ENCODE data around the gene PPP1CA.

The PPP1CA gene

GRCh38 chr11:67416416-67417335 is 15.0 kb upstream of the PPP1CA start:
- Histone ChIP-seq H3K9me3 (ENCODE audit: control insufficient read depth, insufficient read depth, low read length) (no peaks in the 10 kb centered on the region), H3K4me3 (ENCODE audit: low read length) (no peak overlapping the region), H3K36me3 (ENCODE audit: control insufficient read depth, insufficient read depth, low read length) (no peaks in the 10 kb centered on the region), H3K4me1 (ENCODE audit: control insufficient read depth, insufficient read depth, low read length) (peaks cover 9% of the 10 kb centered on the region), H3K27me3 (ENCODE audit: control insufficient read depth, insufficient read depth, low read length) (no peaks in the 10 kb centered on the region), H3K27ac (ENCODE audit: low read length) (no peak overlapping the region)
- no CpG with 5 or more reads among the region's 21 CpGs for WGBS (ENCODE audit: insufficient coverage, insufficient read length)
- DNase-seq (ENCODE audit: low read depth, low spot score), result no peak

- Histone ChIP-seq H3K4me3 (ENCODE audit: low read length) (peak within 1 kb of the TSS; percentile 51; the same call in 1 of the 2 replicates), H3K4me1 (ENCODE audit: control insufficient read depth, insufficient read depth, low read length) (peaks cover 9% of the 10 kb centered on the region), H3K27ac (ENCODE audit: low read length) (no peak within 1 kb of the TSS), H3K9me3 (ENCODE audit: control insufficient read depth, insufficient read depth, low read length) (no peaks in the 10 kb centered on the region), H3K36me3 (ENCODE audit: control insufficient read depth, insufficient read depth, low read length) (no peaks in the 10 kb centered on the region), H3K27me3 (ENCODE audit: control insufficient read depth, insufficient read depth, low read length) (no peaks in the 10 kb centered on the region)
- no peak for DNase-seq (ENCODE audit: low read depth, low spot score)
- WGBS (ENCODE audit: insufficient coverage, insufficient read length), result no CpG with 5 or more reads among the region's 67 CpGs
Measured at GRCh38 chr11:67415501-67416304, 14.0 kb upstream of the PPP1CA start, which contains the start of gene CARNS1. TSS of gene CARNS1 (plus strand) at chr11:67415678. CDS start at chr11:67416200, 522 bp downstream.

GRCh38 chr11:67413266-67413849 is 11.7 kb upstream of the PPP1CA start:
- DNase-seq (ENCODE audit: low read depth, low spot score), result no peak
- H3K9me3 ChIP-seq (ENCODE audit: control insufficient read depth, insufficient read depth, low read length), result no peaks in the 10 kb centered on the region
- no peak overlapping the region for H3K4me3 ChIP-seq (ENCODE audit: low read length)
- WGBS (ENCODE audit: insufficient coverage, insufficient read length), result no CpG with 5 or more reads among the region's 2 CpGs
- no peaks in the 10 kb centered on the region for H3K27me3 ChIP-seq (ENCODE audit: control insufficient read depth, insufficient read depth, low read length)
- H3K4me1 ChIP-seq (ENCODE audit: control insufficient read depth, insufficient read depth, low read length), result peaks cover 11% of the 10 kb centered on the region
- no peak overlapping the region for H3K27ac ChIP-seq (ENCODE audit: low read length)
- no peaks in the 10 kb centered on the region for H3K36me3 ChIP-seq (ENCODE audit: control insufficient read depth, insufficient read depth, low read length)

DNA sequence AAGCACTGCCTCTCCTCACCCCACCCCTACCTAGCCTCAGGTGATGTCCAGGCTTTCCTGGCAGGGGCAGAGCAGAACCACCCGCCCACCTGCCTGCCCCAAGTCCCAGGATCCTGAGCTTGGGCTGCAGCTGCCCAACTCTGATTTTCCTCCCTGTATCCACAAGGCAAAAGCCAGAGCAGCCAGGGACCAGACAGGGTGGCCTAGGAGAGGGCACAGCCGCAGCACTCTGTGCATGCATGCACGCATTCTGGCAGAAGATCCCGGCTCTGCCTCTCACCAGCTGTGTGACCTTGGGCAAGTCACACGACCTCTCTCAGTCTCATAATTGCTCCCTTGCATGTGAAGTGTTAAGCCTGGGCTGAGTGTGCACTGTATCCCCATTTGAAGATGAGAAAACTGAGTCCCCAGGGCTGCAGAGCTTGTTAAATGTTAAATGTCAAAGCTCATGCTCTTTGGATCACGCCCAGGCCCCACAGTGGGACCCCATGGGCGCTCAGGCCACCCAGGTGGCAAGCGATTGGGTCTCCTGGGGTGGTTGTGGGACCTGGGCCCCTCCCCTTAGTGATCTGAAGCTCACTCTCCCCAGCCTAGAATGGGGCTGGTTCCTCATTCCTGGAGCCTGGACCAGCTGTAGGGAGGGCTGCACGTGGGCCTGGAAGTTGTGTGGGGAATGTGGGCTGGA is 11.0 kb upstream of the PPP1CA start:
- H3K4me3 ChIP-seq (ENCODE audit: low read length), result no peak overlapping the region
- WGBS (ENCODE audit: insufficient coverage, insufficient read length), result no CpG with 5 or more reads among the region's 9 CpGs
- DNase-seq (ENCODE audit: low read depth, low spot score), result no peak
- H3K9me3 ChIP-seq (ENCODE audit: control insufficient read depth, insufficient read depth, low read length), result no peaks in the 10 kb centered on the region
- H3K27ac ChIP-seq (ENCODE audit: low read length), result no peak overlapping the region
- no peaks in the 10 kb centered on the region for H3K36me3 ChIP-seq (ENCODE audit: control insufficient read depth, insufficient read depth, low read length)
- H3K27me3 ChIP-seq (ENCODE audit: control insufficient read depth, insufficient read depth, low read length), result no peaks in the 10 kb centered on the region
- peaks cover 11% of the 10 kb centered on the region for H3K4me1 ChIP-seq (ENCODE audit: control insufficient read depth, insufficient read depth, low read length)

- Histone ChIP-seq H3K4me1 (ENCODE audit: control insufficient read depth, insufficient read depth, low read length) (peaks cover 9% of the 10 kb centered on the region), H3K27me3 (ENCODE audit: control insufficient read depth, insufficient read depth, low read length) (no peaks in the 10 kb centered on the region), H3K4me3 (ENCODE audit: low read length) (no peak overlapping the region), H3K27ac (ENCODE audit: low read length) (no peak overlapping the region), H3K9me3 (ENCODE audit: control insufficient read depth, insufficient read depth, low read length) (no peaks in the 10 kb centered on the region), H3K36me3 (ENCODE audit: control insufficient read depth, insufficient read depth, low read length) (no peaks in the 10 kb centered on the region)
- no peak for DNase-seq (ENCODE audit: low read depth, low spot score)
- WGBS (ENCODE audit: insufficient coverage, insufficient read length), result no CpG with 5 or more reads among the region's 7 CpGs
Measured at GRCh38 chr11:67411785-67412152, 10.1 kb upstream of the PPP1CA start.

GRCh38 chr11:67410984-67411784 is 9.5 kb upstream of the PPP1CA start:
- Histone ChIP-seq H3K4me1 (ENCODE audit: control insufficient read depth, insufficient read depth, low read length) (peaks cover 7% of the 10 kb centered on the region), H3K27ac (ENCODE audit: low read length) (no peak overlapping the region)
- no CpG with 5 or more reads among the region's 17 CpGs for WGBS (ENCODE audit: insufficient coverage, insufficient read length)

GRCh38 chr11:67410369-67410831 is 8.7 kb upstream of the PPP1CA start:
- Histone ChIP-seq H3K4me1 (ENCODE audit: control insufficient read depth, insufficient read depth, low read length) (peaks cover 4% of the 10 kb centered on the region), H3K9me3 (ENCODE audit: control insufficient read depth, insufficient read depth, low read length) (no peaks in the 10 kb centered on the region), H3K36me3 (ENCODE audit: control insufficient read depth, insufficient read depth, low read length) (no peaks in the 10 kb centered on the region), H3K27ac (ENCODE audit: low read length) (no peak overlapping the region), H3K27me3 (ENCODE audit: control insufficient read depth, insufficient read depth, low read length) (no peaks in the 10 kb centered on the region), H3K4me3 (ENCODE audit: low read length) (no peak overlapping the region)
- WGBS (ENCODE audit: insufficient coverage, insufficient read length), result no CpG with 5 or more reads among the region's 15 CpGs
- DNase-seq (ENCODE audit: low read depth, low spot score), result no peak

More at GRCh38 chr11:67410984-67411784, 9.5 kb upstream of the PPP1CA start:
- Histone ChIP-seq H3K27me3 (ENCODE audit: control insufficient read depth, insufficient read depth, low read length) (no peaks in the 10 kb centered on the region), H3K36me3 (ENCODE audit: control insufficient read depth, insufficient read depth, low read length) (no peaks in the 10 kb centered on the region), H3K4me3 (ENCODE audit: low read length) (no peak overlapping the region), H3K9me3 (ENCODE audit: control insufficient read depth, insufficient read depth, low read length) (no peaks in the 10 kb centered on the region)
- no peak for DNase-seq (ENCODE audit: low read depth, low spot score)

- Histone ChIP-seq H3K27me3 (ENCODE audit: control insufficient read depth, insufficient read depth, low read length) (no peaks in the 10 kb centered on the region), H3K4me3 (ENCODE audit: low read length) (no peak overlapping the region), H3K4me1 (ENCODE audit: control insufficient read depth, insufficient read depth, low read length) (peaks cover 4% of the 10 kb centered on the region), H3K27ac (ENCODE audit: low read length) (no peak overlapping the region), H3K36me3 (ENCODE audit: control insufficient read depth, insufficient read depth, low read length) (no peaks in the 10 kb centered on the region), H3K9me3 (ENCODE audit: control insufficient read depth, insufficient read depth, low read length) (no peaks in the 10 kb centered on the region)
- DNase-seq (ENCODE audit: low read depth, low spot score), result no peak
- WGBS (ENCODE audit: insufficient coverage, insufficient read length), result no CpG with 5 or more reads among the region's 13 CpGs
Measured at GRCh38 chr11:67409781-67410368, 8.2 kb upstream of the PPP1CA start.

DNA sequence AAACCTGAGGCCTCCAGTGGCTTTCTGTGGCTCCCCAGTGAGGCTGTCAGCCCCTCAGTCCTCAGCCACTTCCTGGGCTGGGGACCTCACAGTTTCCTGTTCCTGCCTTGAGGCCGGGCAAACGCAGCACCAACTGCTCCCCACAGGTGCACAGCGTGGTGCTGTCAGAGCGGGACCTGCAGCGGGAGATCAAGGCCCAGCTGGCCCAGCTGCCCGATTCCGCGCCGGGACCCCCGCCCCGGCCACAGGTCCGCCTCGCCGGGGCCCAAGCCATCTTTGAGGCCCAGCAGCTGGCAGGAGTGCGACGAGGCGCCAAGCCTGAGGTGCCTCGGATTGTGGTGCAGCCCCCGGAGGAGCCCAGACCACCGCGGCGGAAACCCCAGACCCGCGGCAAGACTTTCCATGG is 7.6 kb upstream of the PPP1CA start:
- no peaks in the 10 kb centered on the region for H3K9me3 ChIP-seq (ENCODE audit: control insufficient read depth, insufficient read depth, low read length)
- no CpG with 5 or more reads among the region's 24 CpGs for WGBS (ENCODE audit: insufficient coverage, insufficient read length)
- H3K27me3 ChIP-seq (ENCODE audit: control insufficient read depth, insufficient read depth, low read length), result no peaks in the 10 kb centered on the region
- H3K36me3 ChIP-seq (ENCODE audit: control insufficient read depth, insufficient read depth, low read length), result no peaks in the 10 kb centered on the region
- H3K27ac ChIP-seq (ENCODE audit: low read length), result no peak overlapping the region
- DNase-seq (ENCODE audit: low read depth, low spot score), result no peak
- no peak overlapping the region for H3K4me3 ChIP-seq (ENCODE audit: low read length)
- H3K4me1 ChIP-seq (ENCODE audit: control insufficient read depth, insufficient read depth, low read length), result peaks cover 4% of the 10 kb centered on the region

All from iPS DF 6.9 (cell line).